SK-N-SH treated with all-trans-retinoic acid at 6 μM for 48 hours (cell line): Measurements from ENCODE around the gene RRBP1.

ENCODE experiments used
- ATAC-seq: fragments of 200-7000 bp; cut with Tn5 transposase; 3 replicates; pipeline ENCODE4 v1.9.1; 2020; ENCODE audit warnings: mild to moderate bottlenecking, moderate library complexity
- ARNTL ChIP-seq: fragments of 450-650 bp; formaldehyde crosslinking; IDR thresholded peaks from 2 replicates; pipeline ENCODE4 v1.5.0; 2020; ENCODE audit warnings: low read depth, mild to moderate bottlenecking, moderate library complexity, borderline replicate concordance
- CSDC2 ChIP-seq: fragments of 250-450 bp; sonication (Bioruptor Pico); IDR thresholded peaks from 2 replicates; pipeline ENCODE4 v1.5.0; 2020; ENCODE audit warnings: mild to moderate bottlenecking, moderate library complexity
- ESRRG ChIP-seq: fragments of 250-450 bp; sonication (Bioruptor Pico); IDR thresholded peaks from 2 replicates; pipeline ENCODE4 v1.6.1; 2021; ENCODE audit warnings: mild to moderate bottlenecking
- GLIS3 ChIP-seq: fragments of 250-450 bp; sonication (Bioruptor Pico); IDR thresholded peaks from 2 replicates; pipeline ENCODE4 v1.5.0; 2020; ENCODE audit warnings: mild to moderate bottlenecking, moderate library complexity
- ISL1 ChIP-seq: fragments of 250-450 bp; sonication (Bioruptor Pico); IDR thresholded peaks from 2 replicates; pipeline ENCODE4 v2.1.2; 2022; ENCODE audit warnings: mild to moderate bottlenecking, moderate library complexity
- OSR1 ChIP-seq: fragments of 250-450 bp; sonication (Bioruptor Pico); IDR thresholded peaks from 2 replicates; pipeline ENCODE4 v1.8.0; 2022; ENCODE audit warnings: moderate library complexity, mild to moderate bottlenecking, inconsistent platforms
- PPARA ChIP-seq: fragments of 250-450 bp; sonication (Bioruptor Pico); IDR thresholded peaks from 2 replicates; pipeline ENCODE4 v1.5.0; 2020; ENCODE audit warnings: mild to moderate bottlenecking, borderline replicate concordance
- RARB ChIP-seq: fragments of 250-450 bp; sonication (Bioruptor Pico); IDR thresholded peaks from 2 replicates; pipeline ENCODE4 v1.8.0; 2021; ENCODE audit warnings: mild to moderate bottlenecking, moderate library complexity
- SNAI2 ChIP-seq: fragments of 250-450 bp; sonication (Bioruptor Pico); IDR thresholded peaks from 2 replicates; pipeline ENCODE4 v1.5.0; 2020; ENCODE audit warnings: mild to moderate bottlenecking, moderate library complexity
- TCF4 ChIP-seq: fragments of 250-450 bp; sonication (Bioruptor Pico); IDR thresholded peaks from 2 replicates; pipeline ENCODE4 v1.8.0; 2021; ENCODE audit warnings: mild to moderate bottlenecking, moderate library complexity, borderline replicate concordance
- TOX ChIP-seq: fragments of 250-450 bp; sonication (Bioruptor Pico); IDR thresholded peaks from 2 replicates; pipeline ENCODE4 v1.8.0; 2021; ENCODE audit warnings: mild to moderate bottlenecking, moderate library complexity, borderline replicate concordance
- ZC3H10 ChIP-seq: fragments of 250-450 bp; sonication (Bioruptor Pico); IDR thresholded peaks from 2 replicates; pipeline ENCODE4 v1.5.1; 2021; ENCODE audit warnings: mild to moderate bottlenecking, moderate library complexity
- ZFP3 ChIP-seq: fragments of 250-450 bp; sonication (Bioruptor Pico); IDR thresholded peaks from 2 replicates; pipeline ENCODE4 v1.5.0; 2020; ENCODE audit warnings: mild to moderate bottlenecking, moderate library complexity
- ZFP30 ChIP-seq: fragments of 450-650 bp; formaldehyde crosslinking; IDR thresholded peaks from 2 replicates; pipeline ENCODE4 v1.5.0; 2022; ENCODE audit warnings: mild to moderate bottlenecking, moderate library complexity
- ZNF565 ChIP-seq: fragments of 450-650 bp; formaldehyde crosslinking; conservative IDR thresholded peaks from 2 replicates; pipeline ENCODE4 v1.5.0; 2020; ENCODE audit warnings: low read depth, mild to moderate bottlenecking, moderate library complexity
- ZNF8 ChIP-seq: fragments of 450-650 bp; formaldehyde crosslinking; IDR thresholded peaks from 2 replicates; pipeline ENCODE4 v1.5.0; 2020; ENCODE audit warnings: mild to moderate bottlenecking, moderate library complexity
- TF ChIP-seq, protein P1 (sequence below): fragments of 250-450 bp; sonication (Bioruptor Pico); IDR thresholded peaks from 2 replicates; pipeline ENCODE4 v1.8.0; 2020; ENCODE audit warnings: mild to moderate bottlenecking, moderate library complexity, borderline replicate concordance
- TF ChIP-seq, protein P2 (sequence below): fragments of 250-450 bp; sonication (Bioruptor Pico); IDR thresholded peaks from 2 replicates; pipeline ENCODE4 v1.5.1; 2020; ENCODE audit warnings: low read depth, mild to moderate bottlenecking, moderate library complexity
- TF ChIP-seq, protein P3 (sequence below): fragments of 250-450 bp; sonication (Bioruptor Pico); IDR thresholded peaks from 2 replicates; pipeline ENCODE4 v1.5.0; 2020; ENCODE audit warnings: mild to moderate bottlenecking, moderate library complexity
- TF ChIP-seq, protein P4 (sequence below): fragments of 250-450 bp; sonication (Bioruptor Pico); IDR thresholded peaks from 2 replicates; pipeline ENCODE4 v1.5.1; 2021; ENCODE audit warnings: mild to moderate bottlenecking, moderate library complexity
- TF ChIP-seq, protein P5 (sequence below): fragments of 250-450 bp; sonication (Bioruptor Pico); IDR thresholded peaks from 2 replicates; pipeline ENCODE4 v1.8.0; 2021; ENCODE audit warnings: low read depth, mild to moderate bottlenecking, moderate library complexity, borderline replicate concordance

RRBP1 gene

GRCh38 chr20:17654649-17655285, 27.3 kb downstream of the RRBP1 start (continued):
- TF ChIP-seq, protein P1, sequence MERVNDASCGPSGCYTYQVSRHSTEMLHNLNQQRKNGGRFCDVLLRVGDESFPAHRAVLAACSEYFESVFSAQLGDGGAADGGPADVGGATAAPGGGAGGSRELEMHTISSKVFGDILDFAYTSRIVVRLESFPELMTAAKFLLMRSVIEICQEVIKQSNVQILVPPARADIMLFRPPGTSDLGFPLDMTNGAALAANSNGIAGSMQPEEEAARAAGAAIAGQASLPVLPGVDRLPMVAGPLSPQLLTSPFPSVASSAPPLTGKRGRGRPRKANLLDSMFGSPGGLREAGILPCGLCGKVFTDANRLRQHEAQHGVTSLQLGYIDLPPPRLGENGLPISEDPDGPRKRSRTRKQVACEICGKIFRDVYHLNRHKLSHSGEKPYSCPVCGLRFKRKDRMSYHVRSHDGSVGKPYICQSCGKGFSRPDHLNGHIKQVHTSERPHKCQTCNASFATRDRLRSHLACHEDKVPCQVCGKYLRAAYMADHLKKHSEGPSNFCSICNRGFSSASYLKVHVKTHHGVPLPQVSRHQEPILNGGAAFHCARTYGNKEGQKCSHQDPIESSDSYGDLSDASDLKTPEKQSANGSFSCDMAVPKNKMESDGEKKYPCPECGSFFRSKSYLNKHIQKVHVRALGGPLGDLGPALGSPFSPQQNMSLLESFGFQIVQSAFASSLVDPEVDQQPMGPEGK (CRISPR knock-in tag) = no peak
- no peak for TF ChIP-seq ISL1

- TF ChIP-seq, protein P2, sequence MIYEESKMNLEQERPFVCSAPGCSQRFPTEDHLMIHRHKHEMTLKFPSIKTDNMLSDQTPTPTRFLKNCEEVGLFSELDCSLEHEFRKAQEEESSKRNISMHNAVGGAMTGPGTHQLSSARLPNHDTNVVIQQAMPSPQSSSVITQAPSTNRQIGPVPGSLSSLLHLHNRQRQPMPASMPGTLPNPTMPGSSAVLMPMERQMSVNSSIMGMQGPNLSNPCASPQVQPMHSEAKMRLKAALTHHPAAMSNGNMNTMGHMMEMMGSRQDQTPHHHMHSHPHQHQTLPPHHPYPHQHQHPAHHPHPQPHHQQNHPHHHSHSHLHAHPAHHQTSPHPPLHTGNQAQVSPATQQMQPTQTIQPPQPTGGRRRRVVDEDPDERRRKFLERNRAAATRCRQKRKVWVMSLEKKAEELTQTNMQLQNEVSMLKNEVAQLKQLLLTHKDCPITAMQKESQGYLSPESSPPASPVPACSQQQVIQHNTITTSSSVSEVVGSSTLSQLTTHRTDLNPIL = no peak
- TF ChIP-seq ZFP3 (CRISPR knock-in tag) (no peak), ARNTL (CRISPR knock-in tag) (no peak), SNAI2 (CRISPR knock-in tag) (no peak), ISL1 (no peak), GLIS3 (CRISPR knock-in tag) (no peak), RARB (CRISPR knock-in tag) (no peak), OSR1 (CRISPR knock-in tag) (no peak), ZNF565 (CRISPR knock-in tag) (no peak), TOX (CRISPR knock-in tag) (no peak), ESRRG (CRISPR knock-in tag) (no peak), ZC3H10 (CRISPR knock-in tag) (no peak), ZFP30 (no peak), CSDC2 (CRISPR knock-in tag) (no peak), ZNF8 (CRISPR knock-in tag) (no peak), PPARA (CRISPR knock-in tag) (no peak), TCF4 (CRISPR knock-in tag) (no peak)
- TF ChIP-seq, protein P3, sequence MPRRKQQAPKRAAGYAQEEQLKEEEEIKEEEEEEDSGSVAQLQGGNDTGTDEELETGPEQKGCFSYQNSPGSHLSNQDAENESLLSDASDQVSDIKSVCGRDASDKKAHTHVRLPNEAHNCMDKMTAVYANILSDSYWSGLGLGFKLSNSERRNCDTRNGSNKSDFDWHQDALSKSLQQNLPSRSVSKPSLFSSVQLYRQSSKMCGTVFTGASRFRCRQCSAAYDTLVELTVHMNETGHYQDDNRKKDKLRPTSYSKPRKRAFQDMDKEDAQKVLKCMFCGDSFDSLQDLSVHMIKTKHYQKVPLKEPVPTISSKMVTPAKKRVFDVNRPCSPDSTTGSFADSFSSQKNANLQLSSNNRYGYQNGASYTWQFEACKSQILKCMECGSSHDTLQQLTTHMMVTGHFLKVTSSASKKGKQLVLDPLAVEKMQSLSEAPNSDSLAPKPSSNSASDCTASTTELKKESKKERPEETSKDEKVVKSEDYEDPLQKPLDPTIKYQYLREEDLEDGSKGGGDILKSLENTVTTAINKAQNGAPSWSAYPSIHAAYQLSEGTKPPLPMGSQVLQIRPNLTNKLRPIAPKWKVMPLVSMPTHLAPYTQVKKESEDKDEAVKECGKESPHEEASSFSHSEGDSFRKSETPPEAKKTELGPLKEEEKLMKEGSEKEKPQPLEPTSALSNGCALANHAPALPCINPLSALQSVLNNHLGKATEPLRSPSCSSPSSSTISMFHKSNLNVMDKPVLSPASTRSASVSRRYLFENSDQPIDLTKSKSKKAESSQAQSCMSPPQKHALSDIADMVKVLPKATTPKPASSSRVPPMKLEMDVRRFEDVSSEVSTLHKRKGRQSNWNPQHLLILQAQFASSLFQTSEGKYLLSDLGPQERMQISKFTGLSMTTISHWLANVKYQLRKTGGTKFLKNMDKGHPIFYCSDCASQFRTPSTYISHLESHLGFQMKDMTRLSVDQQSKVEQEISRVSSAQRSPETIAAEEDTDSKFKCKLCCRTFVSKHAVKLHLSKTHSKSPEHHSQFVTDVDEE = no peak
- TF ChIP-seq, protein P4, sequence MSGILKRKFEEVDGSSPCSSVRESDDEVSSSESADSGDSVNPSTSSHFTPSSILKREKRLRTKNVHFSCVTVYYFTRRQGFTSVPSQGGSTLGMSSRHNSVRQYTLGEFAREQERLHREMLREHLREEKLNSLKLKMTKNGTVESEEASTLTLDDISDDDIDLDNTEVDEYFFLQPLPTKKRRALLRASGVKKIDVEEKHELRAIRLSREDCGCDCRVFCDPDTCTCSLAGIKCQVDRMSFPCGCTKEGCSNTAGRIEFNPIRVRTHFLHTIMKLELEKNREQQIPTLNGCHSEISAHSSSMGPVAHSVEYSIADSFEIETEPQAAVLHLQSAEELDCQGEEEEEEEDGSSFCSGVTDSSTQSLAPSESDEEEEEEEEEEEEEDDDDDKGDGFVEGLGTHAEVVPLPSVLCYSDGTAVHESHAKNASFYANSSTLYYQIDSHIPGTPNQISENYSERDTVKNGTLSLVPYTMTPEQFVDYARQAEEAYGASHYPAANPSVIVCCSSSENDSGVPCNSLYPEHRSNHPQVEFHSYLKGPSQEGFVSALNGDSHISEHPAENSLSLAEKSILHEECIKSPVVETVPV (CRISPR knock-in tag) = no peak
- TF ChIP-seq, protein P5, sequence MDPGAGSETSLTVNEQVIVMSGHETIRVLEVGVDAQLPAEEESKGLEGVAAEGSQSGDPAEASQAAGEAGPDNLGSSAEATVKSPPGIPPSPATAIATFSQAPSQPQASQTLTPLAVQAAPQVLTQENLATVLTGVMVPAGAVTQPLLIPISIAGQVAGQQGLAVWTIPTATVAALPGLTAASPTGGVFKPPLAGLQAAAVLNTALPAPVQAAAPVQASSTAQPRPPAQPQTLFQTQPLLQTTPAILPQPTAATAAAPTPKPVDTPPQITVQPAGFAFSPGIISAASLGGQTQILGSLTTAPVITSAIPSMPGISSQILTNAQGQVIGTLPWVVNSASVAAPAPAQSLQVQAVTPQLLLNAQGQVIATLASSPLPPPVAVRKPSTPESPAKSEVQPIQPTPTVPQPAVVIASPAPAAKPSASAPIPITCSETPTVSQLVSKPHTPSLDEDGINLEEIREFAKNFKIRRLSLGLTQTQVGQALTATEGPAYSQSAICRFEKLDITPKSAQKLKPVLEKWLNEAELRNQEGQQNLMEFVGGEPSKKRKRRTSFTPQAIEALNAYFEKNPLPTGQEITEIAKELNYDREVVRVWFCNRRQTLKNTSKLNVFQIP = no peak
- ATAC-seq = no peak
Measured at GRCh38 chr20:17653835-17654648, 28.0 kb downstream of the RRBP1 start.

DNA sequence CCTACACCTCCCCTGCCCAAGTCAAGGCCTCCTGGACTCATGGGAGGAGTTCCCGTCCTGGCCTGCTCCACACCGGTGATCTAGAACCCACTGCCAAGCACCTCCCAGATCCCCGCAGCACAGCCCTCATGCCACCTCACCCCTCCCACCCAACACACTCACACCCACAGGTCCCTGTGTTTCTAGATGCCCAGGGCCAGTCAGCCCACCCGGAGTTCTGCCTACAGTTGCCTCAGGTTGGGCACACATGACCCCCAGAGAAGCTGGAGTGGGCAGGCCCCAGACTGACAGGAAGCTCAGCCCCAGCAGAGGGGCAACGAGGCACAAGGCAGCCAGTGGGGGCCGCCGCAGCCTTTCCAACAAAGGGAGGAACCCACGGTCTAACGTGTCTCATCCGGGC, 29.6 kb downstream of the RRBP1 start:
- no peak for TF ChIP-seq ZFP3 (CRISPR knock-in tag)
- TF ChIP-seq RARB (CRISPR knock-in tag) = no peak
- TF ChIP-seq, protein P5 = no peak
- TF ChIP-seq ZC3H10 (CRISPR knock-in tag) = no peak
- ATAC-seq = no peak
